ENCODE data around the gene GPR137B. TPM values are rescaled to one million over a fixed set of nuclear protein-coding genes. Genes with fewer than 3 reads are reported as not detected.

GPR137B gene
- total RNA-seq, 4 donors from 2014 or later, result 0.29 to 15.1 (median 11.2) TPM

DNA sequence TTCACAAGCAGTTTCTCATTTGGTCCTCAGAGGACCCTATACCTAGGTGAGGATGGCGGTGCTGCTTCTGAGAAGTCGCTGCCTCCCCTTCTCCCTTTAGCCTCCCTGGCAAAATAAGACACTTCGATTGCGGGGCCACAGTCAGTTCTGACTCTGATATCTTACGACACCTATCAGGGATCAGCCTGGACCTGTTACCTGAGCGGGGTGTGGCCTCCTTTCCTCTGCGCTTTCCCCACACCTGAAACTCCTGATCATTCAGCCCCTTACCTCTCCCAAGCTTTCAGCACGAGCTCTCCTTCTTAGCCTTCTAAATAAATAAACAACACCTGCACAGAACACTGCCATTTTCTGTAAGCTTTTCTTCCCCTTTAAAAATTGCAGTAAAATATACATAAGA lies 24.6 kb upstream of the GPR137B start:
- no peaks in the 10 kb centered on the region for H3K36me3 ChIP-seq
- H3K4me1 ChIP-seq, result no peaks in the 10 kb centered on the region
- H3K9me3 ChIP-seq, result no peaks in the 10 kb centered on the region
- no peak overlapping the region for H3K27ac ChIP-seq
- no peak overlapping the region for H3K4me3 ChIP-seq
- intact Hi-C loops (cut with DNase I; ENCODE audit: low total_unique reads), result loop anchor here (10.0 kb wide), 1 partner anchor 377 kb away; no protein-coding TSS in a partner anchor
- no peaks in the 10 kb centered on the region for H3K27me3 ChIP-seq
- TF ChIP-seq POLR2A (IDR thresholded peaks at IDR 0.05), result no peak
- TF ChIP-seq, protein P1, sequence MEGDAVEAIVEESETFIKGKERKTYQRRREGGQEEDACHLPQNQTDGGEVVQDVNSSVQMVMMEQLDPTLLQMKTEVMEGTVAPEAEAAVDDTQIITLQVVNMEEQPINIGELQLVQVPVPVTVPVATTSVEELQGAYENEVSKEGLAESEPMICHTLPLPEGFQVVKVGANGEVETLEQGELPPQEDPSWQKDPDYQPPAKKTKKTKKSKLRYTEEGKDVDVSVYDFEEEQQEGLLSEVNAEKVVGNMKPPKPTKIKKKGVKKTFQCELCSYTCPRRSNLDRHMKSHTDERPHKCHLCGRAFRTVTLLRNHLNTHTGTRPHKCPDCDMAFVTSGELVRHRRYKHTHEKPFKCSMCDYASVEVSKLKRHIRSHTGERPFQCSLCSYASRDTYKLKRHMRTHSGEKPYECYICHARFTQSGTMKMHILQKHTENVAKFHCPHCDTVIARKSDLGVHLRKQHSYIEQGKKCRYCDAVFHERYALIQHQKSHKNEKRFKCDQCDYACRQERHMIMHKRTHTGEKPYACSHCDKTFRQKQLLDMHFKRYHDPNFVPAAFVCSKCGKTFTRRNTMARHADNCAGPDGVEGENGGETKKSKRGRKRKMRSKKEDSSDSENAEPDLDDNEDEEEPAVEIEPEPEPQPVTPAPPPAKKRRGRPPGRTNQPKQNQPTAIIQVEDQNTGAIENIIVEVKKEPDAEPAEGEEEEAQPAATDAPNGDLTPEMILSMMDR (IDR thresholded peaks at IDR 0.05), result no peak
- DNase-seq, result no peak

DNA sequence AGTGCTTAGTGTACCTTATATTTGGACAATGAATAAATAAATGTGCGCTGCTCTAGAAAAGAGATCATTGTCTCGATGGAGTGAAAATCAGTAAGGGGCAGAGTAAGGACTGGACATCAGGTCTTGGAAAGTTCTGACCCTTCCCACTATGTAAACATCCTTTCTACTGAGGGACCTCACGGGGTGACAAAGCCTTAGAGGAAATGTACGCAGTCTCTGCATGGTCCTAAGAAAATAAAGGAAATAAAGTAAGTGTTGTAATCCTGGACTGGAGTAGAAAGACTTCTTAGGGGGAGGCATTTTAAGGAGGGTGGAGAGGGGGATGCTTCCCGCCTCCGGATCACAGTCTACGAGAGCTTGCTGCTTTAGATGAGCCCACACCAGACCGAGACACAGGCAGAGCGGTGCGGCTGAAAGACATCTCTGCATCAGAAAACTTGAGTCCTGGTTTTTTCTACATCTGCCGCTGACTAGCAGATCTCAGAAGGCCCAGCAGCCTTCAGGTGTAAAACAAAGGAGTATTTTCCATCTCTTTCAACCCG lies 22.3 kb upstream of the GPR137B start:
- no peak for TF ChIP-seq POLR2A (IDR thresholded peaks at IDR 0.05)
- TF ChIP-seq, protein P1 (IDR thresholded peaks at IDR 0.05), result no peak
- H3K4me3 ChIP-seq, result no peak overlapping the region
- H3K9me3 ChIP-seq, result no peaks in the 10 kb centered on the region
- DNase-seq, result no peak
- H3K4me1 ChIP-seq, result no peaks in the 10 kb centered on the region
- intact Hi-C loops (cut with DNase I; ENCODE audit: low total_unique reads), result loop anchor here (10.0 kb wide), 1 partner anchor 375 kb away; no protein-coding TSS in a partner anchor
- H3K27ac ChIP-seq, result no peak overlapping the region
- no peaks in the 10 kb centered on the region for H3K36me3 ChIP-seq
- H3K27me3 ChIP-seq, result no peaks in the 10 kb centered on the region

DNA sequence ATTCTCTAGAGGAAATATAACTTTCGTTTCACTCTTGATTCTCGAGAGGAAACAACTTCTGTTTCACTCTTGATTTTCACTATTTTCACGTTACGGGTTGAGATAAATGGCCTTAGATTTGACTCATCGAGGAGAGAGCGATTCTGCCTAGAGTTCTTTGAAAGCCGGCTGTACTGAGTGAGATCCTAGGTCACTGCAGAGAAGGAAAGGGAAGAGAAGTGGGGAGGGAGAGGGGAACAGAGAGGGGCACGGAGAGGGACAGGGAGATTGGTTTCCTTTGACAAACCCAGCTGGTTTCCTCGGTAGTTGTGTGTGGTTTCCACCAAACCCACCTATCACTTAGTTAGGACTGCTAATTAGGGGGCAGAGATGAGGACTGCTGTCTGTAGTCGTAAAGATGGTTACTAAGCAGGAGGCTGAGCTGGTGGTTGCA lies 21.6 kb upstream of the GPR137B start:
- intact Hi-C loops (cut with DNase I; ENCODE audit: low total_unique reads), result no loop called here
- no peaks in the 10 kb centered on the region for H3K4me1 ChIP-seq
- no peak overlapping the region for H3K4me3 ChIP-seq
- no peaks in the 10 kb centered on the region for H3K9me3 ChIP-seq
- TF ChIP-seq POLR2A (IDR thresholded peaks at IDR 0.05), result no peak
- TF ChIP-seq, protein P1 (IDR thresholded peaks at IDR 0.05), result no peak
- H3K27ac ChIP-seq, result no peak overlapping the region
- no peaks in the 10 kb centered on the region for H3K36me3 ChIP-seq
- no peaks in the 10 kb centered on the region for H3K27me3 ChIP-seq
- DNase-seq, result no peak

DNA sequence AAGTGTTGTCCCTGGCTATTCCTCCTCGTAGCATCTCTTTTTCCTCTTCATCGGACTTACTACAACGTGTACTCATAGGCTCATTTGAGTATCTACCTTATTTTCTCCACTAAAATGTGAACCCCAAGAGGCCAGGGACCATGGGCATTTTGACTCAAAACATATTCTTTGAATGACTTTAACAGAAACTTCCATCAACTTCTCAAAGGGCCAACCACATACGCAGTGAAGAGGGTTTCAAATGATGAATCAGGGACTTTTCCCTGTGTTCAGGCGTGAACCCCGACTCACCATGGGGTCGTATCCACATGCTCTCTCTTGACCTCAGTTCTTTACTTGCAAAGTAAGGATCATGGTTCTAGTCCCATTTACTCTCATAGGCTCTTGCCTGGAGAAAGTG lies 20.2 kb upstream of the GPR137B start:
- H3K36me3 ChIP-seq, result no peaks in the 10 kb centered on the region
- intact Hi-C loops (cut with DNase I; ENCODE audit: low total_unique reads), result no loop called here
- H3K9me3 ChIP-seq, result no peaks in the 10 kb centered on the region
- no peak overlapping the region for H3K27ac ChIP-seq
- no peak for DNase-seq
- no peaks in the 10 kb centered on the region for H3K27me3 ChIP-seq
- no peak for TF ChIP-seq POLR2A (IDR thresholded peaks at IDR 0.05)
- TF ChIP-seq, protein P1 (IDR thresholded peaks at IDR 0.05), result no peak
- no peaks in the 10 kb centered on the region for H3K4me1 ChIP-seq
- no peak overlapping the region for H3K4me3 ChIP-seq

DNA sequence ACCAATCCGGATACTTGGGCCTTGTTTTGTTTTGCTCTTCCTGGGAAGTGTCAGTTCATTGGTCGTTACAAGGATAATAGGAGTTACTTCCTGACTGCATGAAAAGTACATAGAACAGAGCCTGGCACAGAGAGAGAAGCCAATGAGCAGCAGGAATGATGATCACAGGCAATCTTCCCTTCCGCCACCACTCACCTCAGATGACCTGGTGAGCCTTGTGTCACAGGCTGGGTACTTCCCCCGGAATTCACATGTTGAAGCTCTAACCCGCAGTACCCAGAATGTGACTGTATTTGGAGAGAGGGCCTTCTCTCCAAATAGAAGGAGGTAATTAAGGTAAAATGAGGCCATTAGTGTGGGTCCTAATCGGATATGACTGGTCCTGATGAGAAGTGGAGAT lies 18.8 kb upstream of the GPR137B start:
- no peak for DNase-seq
- Histone ChIP-seq H3K4me1 (no peaks in the 10 kb centered on the region), H3K9me3 (no peaks in the 10 kb centered on the region), H3K27ac (no peak overlapping the region), H3K36me3 (no peaks in the 10 kb centered on the region), H3K27me3 (no peaks in the 10 kb centered on the region), H3K4me3 (no peak overlapping the region)
- intact Hi-C loops (cut with DNase I; ENCODE audit: low total_unique reads), result no loop called here
- no peak for TF ChIP-seq POLR2A (IDR thresholded peaks at IDR 0.05)
- TF ChIP-seq, protein P1 (IDR thresholded peaks at IDR 0.05), result no peak
